GM19397 (cell line): ENCODE data around the gene RHOC.

Experiments
- ATAC-seq: cut with Tn5 transposase; IDR thresholded peaks from one replicate; pipeline ENCODE4 v1.9.1; 2021; ENCODE audit warnings: mild to moderate bottlenecking, moderate library complexity; ENCODE audit not compliant: unreplicated experiment

Gene RHOC

DNA sequence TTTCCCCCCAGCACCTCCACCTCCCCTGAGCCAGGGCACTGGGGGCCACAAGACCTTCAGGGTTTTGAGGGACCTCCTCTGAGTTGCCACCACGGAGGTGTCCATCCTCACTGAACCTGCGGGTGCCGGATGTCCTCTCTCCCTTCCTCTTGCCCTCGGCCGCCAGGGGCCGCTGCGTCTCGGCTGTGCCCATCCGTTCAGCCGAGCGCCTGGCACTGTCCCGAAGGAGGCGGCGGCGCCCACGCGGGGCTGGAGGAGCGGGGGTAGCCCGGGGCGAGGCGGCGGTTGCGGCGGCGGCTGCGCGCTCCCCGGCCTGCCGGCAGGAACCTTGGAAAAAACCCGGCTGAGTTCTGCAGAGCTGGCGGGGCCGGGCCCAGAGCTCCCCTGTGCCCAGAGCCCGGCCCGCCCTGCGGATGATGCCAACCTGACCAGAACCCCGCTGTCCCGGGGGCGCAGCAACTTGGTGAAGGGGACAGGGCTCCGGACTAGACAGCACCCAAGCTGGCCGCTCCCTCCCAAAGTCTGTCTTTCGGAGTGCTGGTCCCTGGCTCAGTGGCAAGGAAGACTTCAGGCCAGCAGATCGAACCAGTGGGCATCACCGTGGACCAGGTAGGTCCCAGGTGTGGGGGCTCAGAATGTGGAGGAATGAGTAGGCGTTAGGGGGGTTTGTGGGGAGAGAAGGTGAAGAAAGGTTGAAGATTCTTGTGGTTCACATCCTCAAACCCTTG, 11.9 kb upstream of the RHOC start:
- no peak for ATAC-seq

DNA sequence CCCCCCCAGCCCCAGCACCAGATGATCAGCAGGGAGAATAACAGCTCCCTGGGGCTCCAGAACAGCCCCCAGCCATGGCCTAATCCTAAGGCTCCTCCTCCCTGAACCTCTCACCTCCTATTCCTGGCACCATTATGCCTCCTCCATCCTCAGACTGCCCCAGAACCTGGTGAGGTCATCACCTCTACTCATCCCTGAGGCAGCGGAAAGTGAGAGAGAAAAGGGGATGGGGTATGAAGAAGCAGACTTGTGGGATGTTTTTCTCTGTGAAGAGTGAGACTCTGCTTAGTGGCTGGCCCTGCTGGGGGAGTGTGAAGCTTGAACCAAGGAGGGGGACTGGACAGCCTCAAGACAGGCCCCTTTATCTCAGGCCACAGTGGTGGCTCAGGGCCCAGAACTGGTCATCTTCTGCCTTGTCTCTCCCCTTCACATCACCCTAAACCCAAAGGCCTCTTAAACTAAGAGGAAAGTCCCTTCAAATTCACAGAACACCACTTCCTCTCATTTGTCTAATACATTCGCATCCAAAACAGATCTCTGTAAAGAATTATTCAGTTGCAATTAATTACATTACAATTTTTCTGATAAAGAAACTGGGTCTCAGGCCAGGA, 10.4 kb upstream of the RHOC start:
- no peak for ATAC-seq

DNA sequence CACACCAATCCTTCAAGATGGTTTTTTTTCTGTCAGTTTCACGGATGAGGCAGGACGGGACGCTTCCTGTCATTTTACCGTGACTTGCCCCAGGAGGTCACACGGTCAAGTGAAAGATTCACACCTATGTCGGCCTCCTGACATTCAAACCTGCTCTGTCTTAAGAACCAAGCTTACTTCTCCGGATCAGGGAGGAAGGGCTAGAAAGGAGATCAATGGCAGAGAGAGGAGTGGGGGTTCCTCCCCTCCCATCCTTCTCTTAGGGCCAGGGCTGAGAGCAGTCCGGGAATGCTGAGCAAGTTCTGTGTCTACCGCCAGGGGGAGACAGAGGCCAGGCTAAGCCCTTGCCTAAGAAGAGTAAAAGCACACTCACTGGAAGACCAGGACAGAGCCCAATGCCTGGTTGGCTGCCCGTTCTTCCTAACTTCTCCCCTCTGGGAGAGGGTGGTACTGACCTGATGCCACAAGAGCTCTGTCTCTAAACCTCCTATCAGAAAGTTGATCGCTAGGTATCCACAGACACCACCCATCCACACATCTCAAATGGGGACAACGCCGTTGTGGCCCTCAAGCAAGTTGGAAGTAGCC, 9.3 kb upstream of the RHOC start:
- no peak for ATAC-seq

DNA sequence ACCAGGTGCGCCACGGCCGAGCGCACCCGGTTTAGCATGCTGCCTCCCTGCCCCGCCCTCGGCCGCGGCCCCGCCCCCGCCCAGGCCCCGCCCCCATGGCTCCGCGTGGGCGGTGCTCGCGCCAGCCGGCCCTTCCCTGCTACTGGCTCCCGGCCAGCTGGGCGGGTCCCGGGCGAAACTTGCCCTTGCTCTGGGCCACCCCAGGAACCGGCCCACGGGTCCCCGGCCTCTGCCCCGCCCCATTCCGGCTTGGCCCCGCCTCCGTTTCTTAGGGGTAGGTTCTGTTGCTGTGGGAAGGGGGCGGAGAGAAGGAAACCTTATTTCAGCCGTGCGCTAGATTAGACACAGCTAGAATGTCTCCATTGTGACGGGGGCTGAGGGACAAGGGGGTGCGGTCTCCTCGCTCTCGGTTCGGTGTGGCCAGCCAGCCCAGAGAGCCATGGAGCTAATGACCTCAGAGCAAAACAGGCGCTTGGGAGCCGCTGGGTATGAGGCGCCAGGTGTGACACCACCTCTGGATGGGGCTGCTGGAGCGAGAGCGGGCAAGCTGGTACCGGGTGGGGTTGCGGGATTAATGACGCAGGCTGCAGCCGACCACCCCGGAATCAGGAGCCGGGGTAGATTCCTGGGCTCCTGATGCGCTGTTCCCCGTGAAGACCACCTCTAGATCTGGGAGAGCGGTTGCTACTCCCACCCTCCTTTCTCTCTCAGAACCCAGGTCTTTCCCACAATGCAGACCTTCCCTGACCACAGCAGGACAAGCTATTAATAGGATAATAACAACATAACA, 8.5 kb upstream of the RHOC start, which contains the start of gene PPM1J:
TSS of gene PPM1J (minus strand) at position 69 of the 790 bp plus-strand sequence. CDS start at position 38, 31 bp downstream.
- peak; percentile 81 for ATAC-seq

DNA sequence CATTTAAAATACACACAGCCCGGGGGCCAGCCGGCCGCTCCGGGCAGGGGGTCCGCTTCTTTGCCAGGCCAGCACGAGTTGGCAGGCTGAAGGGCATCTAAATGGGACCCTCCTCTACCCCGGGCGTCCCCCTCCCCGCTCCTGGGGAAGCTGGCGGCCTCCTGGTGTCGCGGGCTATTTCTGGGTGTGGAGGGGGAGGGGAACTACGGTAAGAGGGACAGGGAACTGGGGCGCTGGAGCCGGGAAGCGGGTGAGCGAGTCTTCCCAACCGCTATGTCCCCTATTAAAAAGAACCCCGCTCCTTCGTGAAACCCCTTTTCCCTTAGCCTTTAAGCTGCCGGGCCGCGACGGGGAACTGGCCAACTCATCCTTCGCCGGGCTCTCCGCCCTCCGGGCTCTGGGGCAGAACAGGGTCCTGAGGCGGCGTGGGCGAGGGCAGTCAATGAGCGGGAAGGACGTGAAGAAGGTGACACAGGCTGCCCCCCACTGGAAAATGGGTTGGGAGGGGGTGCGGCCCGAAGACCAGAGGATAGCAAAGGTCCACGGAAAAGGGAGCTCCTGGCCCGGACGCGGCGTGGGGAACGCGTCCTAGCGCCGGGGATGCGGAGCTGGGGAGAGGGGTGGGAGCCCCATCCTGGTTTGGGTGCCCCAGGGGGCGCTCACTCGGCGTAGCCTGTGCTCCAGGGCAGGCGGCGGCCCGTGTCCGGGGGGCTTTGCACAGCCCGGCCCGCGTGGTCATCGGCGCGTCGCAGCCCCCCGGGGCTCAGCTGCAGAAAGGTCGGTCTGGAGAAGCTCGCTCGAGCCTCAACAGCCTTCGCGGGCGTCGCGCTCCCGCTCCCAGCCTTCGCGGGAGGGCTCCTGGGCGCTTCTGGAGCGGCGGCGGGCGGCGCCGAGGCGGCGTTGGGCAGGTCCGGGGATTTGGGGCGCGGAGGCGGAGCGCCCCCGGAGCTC, 7.7 kb upstream of the RHOC start:
- ATAC-seq: peak; percentile 8

DNA sequence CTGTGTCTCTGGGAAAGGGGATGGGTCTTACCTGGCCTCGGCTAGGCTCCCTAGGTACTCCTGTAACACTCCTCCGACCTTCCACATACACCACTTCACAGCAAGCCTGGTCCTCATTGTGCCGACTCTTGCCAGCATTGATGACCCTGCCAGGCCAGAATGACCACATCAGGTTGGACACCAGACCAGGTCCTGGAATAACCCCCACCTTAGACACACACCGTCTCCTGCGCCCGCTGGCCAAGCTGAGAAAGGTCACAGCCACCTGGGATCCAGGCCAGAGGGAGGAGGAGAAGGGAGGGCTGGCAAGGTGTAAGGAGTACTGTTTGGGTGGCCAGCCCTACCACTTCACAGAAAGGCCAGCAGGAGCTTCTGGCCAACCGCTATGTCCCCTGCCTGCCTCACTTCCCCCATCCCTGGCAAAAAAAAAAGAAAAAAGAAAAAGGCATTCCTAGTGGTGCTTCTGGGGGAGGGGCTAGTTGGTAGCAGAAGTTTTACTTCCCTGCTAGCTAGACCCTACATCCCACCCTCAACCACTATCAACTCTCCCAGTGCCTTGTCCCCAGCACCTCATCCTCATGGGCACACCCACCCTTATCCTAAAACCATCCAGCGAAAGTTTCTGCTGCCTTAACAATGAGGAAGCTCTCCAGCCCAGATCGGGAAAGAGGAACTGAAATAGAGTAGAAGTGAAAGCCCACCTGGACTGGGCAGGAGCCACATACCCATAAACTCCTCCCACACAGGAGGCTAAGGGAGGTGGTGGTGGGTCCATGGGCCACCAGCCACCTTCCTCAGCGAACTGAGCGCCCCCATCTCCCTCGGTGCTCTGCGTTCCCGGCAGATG, 6.8 kb upstream of the RHOC start:
- ATAC-seq: no peak

DNA sequence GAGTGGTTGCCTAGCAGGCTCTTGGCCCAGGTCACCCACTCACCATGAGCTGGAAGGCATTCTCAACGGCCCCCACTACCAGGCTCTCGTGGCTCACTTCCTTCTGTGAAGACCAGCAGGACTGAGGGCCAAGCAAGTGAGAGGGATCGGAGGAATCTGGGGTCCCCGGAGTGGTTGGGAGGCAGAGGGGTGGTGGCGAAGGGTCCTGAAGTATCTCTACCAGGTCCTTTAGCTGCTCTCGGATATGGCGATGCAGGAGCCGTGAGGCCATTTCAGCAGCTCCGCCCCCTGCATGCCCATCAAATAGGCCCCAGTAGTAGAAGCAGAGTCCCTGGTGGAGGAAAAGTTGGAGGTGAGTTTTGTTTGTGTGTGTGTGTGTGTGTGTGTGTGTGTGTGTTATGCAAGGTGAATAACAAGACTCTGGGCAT, 5.8 kb upstream of the RHOC start:
- no peak for ATAC-seq

DNA sequence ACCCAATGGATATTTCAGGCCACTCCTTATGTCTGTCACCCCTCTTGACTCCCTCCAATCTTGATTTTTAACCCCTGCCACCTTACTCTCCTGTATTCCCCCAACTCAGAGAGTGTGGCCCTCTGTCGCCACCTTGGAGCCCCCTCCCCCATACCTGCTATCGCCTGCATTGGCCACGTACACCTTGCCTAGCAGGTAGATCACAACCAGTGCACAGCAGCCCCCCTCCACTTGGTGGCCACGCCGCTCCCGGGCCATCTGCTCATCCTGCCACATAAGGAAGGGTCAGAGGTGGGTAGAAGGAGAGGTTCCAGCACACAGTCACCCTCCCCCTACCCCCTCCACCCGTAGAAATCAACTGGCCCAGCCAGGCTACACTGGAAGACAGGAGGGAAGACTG, 5.3 kb upstream of the RHOC start:
- no peak for ATAC-seq

DNA sequence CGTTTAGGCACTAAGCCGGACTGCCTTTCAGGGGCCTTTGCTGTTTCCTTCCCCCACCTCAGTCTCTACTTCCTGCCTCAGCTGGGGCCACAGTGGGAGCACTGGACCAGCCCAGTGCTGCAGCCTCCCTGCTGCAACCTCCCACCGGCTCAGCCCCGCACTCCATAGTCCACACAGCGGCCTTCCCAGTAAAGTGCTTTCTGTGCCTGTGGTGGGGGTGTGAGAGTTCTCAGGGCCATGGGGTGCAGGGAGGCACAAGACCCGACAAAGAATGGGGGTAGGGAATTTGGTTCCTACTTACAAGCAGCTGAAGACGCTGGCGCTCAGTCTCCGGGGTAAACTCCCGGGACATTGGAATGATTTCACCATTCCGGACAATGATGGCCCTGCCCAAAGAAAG, 4.7 kb upstream of the RHOC start:
- no peak for ATAC-seq

DNA sequence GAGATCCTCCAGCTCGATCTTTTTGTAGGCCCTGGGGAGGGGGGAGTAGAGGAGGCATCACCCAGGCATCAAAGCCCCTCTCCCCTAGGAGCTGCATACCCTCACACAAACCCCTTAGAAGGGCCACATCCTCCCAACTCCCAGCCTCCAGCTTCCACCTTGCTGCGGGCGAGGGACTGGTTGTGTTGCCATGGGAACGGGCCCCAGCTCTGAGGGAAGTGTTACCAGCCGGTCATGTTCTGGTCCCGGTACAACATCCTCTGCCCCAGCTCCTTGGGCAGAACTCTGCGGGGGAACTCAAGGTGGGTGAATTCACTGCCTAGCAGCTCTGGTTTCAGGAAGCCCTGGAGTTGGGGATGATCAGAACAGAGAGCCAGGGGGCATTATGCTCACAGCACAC, 4.1 kb upstream of the RHOC start:
- no peak for ATAC-seq

DNA sequence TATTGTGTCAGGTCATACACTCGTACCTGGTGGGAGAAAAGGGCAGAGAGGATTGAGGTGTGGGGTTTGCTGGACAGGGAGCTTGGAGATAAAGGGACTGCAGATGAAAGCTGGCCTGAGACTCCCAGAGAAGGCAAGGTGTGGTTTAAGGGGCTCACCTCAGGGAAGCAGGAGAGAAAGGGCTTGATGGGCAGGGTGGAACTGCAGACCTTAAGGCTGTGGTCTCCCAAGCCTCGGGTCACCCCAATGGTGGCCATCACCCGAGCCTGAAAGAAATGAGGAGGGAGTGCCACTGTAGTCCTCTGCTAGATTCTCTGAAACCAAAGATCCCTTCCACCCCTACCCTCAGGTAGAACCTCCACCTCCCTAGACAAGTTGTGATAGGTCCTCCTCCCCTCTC, 3.7 kb upstream of the RHOC start:
- ATAC-seq: no peak

DNA sequence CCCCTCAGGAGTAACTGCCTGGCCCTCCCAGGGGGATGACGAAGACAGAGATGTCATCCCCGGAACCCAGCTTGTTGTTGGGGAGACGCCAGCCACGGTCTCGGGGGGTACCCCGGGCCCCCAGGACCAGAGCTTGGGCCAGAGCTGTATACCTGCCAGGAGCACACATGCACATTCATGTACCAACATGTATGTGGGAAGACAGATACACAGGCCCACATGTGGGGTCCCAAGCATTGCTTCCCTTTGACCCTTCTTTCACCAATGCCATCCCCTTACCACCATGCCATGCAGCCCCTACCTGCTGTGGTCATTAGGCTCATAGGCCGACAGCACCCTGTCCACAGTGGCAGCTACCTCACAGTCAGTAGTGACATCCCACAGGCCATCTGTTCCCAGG, 3.2 kb upstream of the RHOC start:
- no peak for ATAC-seq

DNA sequence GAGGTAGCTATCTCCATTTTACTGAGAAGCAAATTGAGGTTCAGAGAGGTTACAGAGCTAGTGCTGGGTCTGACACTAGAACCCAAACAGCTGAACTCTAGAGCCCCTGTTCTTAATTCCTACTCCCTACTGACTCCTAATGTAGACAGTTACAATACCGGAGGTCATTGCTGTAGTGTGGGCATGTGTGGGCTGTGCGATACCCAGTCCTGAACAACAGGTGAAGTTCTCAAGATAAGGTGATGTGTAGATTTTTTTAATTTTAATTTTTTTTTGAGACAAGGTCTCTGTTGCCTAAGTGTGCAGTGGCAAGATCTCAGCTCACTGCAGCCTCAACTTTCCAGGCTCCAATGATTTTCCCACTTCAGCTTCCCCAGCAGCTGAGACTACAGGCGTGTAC, 1.6 kb upstream of the RHOC start:
- no peak for ATAC-seq

DNA sequence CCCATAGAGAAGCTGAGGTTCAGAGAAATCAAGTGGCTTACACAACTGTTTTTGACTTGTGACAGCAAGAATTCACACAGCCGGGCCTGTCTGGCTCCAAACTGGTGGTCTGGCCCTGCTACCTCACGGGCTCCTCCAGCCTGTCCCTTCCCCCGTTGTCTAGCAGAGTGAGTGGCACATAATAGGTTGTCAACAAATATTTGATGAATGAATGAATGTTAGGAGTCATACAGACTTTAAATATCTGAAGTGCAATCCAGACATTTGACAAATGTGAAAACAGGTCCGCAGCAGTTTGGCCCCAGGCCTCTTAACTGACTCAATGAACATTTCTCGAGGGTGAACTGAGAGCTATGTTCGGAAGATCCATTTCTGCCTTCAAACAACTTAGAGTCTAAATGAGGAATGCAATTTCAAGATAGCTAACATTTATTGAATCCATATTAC, 1.1 kb upstream of the RHOC start:
- ATAC-seq: no peak

DNA sequence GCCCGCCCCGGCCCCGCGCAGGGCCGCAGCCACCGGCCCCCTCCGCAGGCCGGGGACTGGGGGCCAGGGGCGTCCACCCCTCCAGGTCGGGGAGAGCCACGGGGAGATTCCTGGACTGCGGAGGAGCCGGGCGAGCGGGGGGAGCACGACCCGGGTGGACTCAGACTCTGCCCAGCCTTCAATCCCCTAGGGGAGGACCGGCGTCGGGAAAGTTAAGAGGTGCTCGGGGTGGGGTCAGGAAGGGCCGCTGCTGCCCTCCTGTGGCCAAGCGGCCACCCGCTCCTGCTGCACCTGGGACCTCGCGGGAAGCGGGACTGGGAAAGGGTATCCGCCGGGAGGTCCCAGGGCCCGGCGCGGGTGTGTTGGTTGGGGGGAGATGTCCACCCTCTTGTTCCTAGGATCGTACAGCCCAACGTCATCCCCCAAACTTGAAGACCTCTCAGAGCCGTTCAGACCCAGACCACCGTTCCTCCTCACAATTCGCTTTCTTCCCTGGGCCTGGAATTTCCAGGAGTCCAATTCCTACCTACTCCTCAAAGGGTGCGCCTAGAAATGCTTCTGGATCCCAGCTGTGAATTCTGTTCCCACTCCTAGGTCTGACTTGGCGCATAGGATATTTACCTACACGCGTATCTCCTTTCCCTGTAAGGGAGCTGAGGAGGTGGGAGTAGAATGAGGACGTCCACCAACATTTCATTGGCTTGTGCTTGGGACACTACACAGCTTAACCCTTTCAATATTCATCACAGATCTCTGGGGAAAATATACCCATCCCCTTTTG, 484 bp upstream of the RHOC start:
- ATAC-seq: peak; percentile 67

DNA sequence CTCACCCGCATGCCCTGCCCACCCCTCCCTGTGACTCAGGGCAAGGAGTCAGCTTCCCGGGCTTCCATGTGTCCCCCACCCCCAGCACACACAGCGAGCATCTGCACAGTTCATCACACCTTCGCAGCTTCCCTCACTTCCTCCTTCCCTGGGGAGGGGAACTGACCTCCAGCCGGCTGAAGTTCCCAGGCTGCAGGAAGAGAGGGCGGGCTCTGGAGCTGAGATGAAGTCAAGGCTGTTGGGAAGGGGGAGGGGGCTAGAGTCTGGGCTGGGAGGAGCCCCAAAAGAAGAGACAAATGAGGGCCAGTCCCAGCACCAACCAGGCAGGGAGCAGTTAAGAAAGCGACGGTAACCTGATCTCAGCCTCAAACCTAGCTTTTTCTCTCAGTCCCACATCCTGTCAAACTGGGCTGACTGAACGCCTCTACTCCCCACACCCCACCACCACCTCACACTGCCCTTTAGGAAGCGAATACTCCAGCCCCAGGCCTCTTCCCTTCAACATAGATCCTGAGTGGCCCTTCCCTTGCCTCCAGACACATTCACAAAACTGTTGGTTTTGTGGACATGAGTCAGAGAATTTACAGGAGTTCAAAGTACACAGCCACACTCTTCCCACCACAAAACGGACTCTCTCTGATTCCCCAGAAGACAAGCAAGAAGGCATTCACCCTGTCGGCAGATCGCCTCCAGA, 1.8 kb downstream of the RHOC start:
- peak; percentile 42 for ATAC-seq

DNA sequence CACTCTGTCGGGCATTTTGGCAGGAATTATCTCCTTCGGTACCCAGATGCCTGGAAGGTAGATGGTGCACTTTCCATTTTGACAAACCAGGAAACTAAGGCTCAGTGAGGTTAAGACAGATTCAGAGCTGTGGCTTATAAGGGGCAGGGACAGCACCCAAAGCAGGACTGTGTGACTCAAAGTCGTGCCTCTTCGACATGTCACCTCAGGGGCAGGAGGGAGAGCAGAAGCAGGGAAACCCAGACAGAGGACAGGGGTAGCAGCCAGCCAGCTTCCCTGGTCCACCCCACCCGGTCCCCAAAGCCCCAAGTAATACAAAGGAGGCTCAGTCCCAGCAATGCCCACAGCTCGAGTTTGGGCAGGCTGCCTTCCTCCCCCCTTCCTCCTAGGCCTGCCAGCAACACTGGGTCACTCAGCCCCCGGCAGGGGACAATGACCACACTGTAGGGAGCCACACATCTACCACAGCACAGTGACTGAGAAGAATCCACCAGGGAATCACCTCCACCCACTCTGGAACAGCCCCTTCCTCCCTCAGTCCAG, 2.5 kb downstream of the RHOC start:
- ATAC-seq: no peak

DNA sequence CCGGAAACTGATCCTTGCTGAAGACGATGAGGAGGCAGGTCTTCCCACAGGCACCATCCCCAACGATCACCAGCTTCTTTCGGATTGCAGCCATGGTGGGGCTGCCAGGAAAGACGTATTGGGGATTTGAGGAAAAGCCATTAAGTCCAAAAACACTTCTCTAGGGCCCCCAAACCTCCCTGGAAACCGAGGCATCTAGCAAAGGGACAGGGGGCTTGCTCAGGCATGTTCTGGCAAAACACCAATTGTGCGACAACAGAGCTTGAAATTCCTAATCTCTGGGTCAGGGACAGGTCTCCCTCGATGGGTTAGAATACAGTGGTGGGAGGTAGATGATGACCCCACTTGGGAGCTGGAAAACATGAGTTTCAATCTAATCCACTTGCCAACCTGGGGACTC, 3.2 kb downstream of the RHOC start:
- no peak for ATAC-seq
